ENCODE data around the gene ZNF423.

The ZNF423 gene

GRCh38 chr16:49576173-49576494 is 279.8 kb downstream of the ZNF423 start:
- H3F3A ChIP-seq (ENCODE audit: control insufficient read depth, insufficient read depth), result no peaks in the 10 kb centered on the region
- H3K27me3 ChIP-seq (ENCODE audit: control insufficient read depth, low read length), result no peaks in the 10 kb centered on the region
- no peak overlapping the region for H3K4me2 ChIP-seq (ENCODE audit: low read length)
- H3K9me3 ChIP-seq (ENCODE audit: control insufficient read depth, insufficient read depth, low read length), result no peaks in the 10 kb centered on the region
- H3K27ac ChIP-seq (ENCODE audit: low read depth, low read length), result no peak overlapping the region
- H3K79me2 ChIP-seq (ENCODE audit: control insufficient read depth, low read length), result no peaks in the 10 kb centered on the region
- TF ChIP-seq EZH2phosphoT487 (IDR thresholded peaks at IDR 0.05; ENCODE audit: borderline replicate concordance, low read length), result no peak
- no peak for TF ChIP-seq CTCF (IDR thresholded peaks at IDR 0.05; ENCODE audit: low read depth, low read length, poor library complexity, severe bottlenecking)
- H3K9me2 ChIP-seq (replicated peaks; ENCODE audit: control insufficient read depth, low read length), result no peaks in the 10 kb centered on the region
- H4K20me1 ChIP-seq (ENCODE audit: control insufficient read depth, insufficient read depth, low read depth, low read length), result no peaks in the 10 kb centered on the region
- H3K36me3 ChIP-seq (ENCODE audit: control insufficient read depth, low read length), result no peaks in the 10 kb centered on the region
- H3K4me3 ChIP-seq (ENCODE audit: low read length), result no peak overlapping the region
- peaks cover 19% of the 10 kb centered on the region for H3K4me1 ChIP-seq (ENCODE audit: control insufficient read depth, low read length)

GRCh38 chr16:49575346-49576172 is 280.4 kb downstream of the ZNF423 start:
- Histone ChIP-seq H3K36me3 (ENCODE audit: control insufficient read depth, low read length) (no peaks in the 10 kb centered on the region), H3K79me2 (ENCODE audit: control insufficient read depth, low read length) (no peaks in the 10 kb centered on the region), H3K4me1 (ENCODE audit: control insufficient read depth, low read length) (peaks cover 19% of the 10 kb centered on the region), H3K27ac (ENCODE audit: low read depth, low read length) (no peak overlapping the region), H4K20me1 (ENCODE audit: control insufficient read depth, insufficient read depth, low read depth, low read length) (no peaks in the 10 kb centered on the region), H3K4me3 (ENCODE audit: low read length) (0 out of 2 replicates have a peak overlapping the region, but pooled peaks have one; percentile 34), H3K9me3 (ENCODE audit: control insufficient read depth, insufficient read depth, low read length) (no peaks in the 10 kb centered on the region), H3F3A (ENCODE audit: control insufficient read depth, insufficient read depth) (no peaks in the 10 kb centered on the region), H3K9me2 (replicated peaks; ENCODE audit: control insufficient read depth, low read length) (no peaks in the 10 kb centered on the region), H3K4me2 (ENCODE audit: low read length) (peak overlapping the region; percentile 53), H3K27me3 (ENCODE audit: control insufficient read depth, low read length) (no peaks in the 10 kb centered on the region)
- TF ChIP-seq CTCF (IDR thresholded peaks at IDR 0.05; ENCODE audit: low read depth, low read length, poor library complexity, severe bottlenecking) (no peak), EZH2phosphoT487 (IDR thresholded peaks at IDR 0.05; ENCODE audit: borderline replicate concordance, low read length) (no peak)

GRCh38 chr16:49574826-49575225 is 281.1 kb downstream of the ZNF423 start:
- no peaks in the 10 kb centered on the region for H4K20me1 ChIP-seq (ENCODE audit: control insufficient read depth, insufficient read depth, low read depth, low read length)
- H3K27me3 ChIP-seq (ENCODE audit: control insufficient read depth, low read length), result no peaks in the 10 kb centered on the region
- H3K9me3 ChIP-seq (ENCODE audit: control insufficient read depth, insufficient read depth, low read length), result no peaks in the 10 kb centered on the region
- H3K4me2 ChIP-seq (ENCODE audit: low read length), result peak overlapping the region; percentile 53
- peak overlapping the region; percentile 34; the same call in 1 of the 2 replicates for H3K4me3 ChIP-seq (ENCODE audit: low read length)
- no peaks in the 10 kb centered on the region for H3K36me3 ChIP-seq (ENCODE audit: control insufficient read depth, low read length)
- peaks cover 19% of the 10 kb centered on the region for H3K4me1 ChIP-seq (ENCODE audit: control insufficient read depth, low read length)
- TF ChIP-seq CTCF (IDR thresholded peaks at IDR 0.05; ENCODE audit: low read depth, low read length, poor library complexity, severe bottlenecking), result no peak
- TF ChIP-seq EZH2phosphoT487 (IDR thresholded peaks at IDR 0.05; ENCODE audit: borderline replicate concordance, low read length), result no peak
- H3F3A ChIP-seq (ENCODE audit: control insufficient read depth, insufficient read depth), result no peaks in the 10 kb centered on the region
- no peaks in the 10 kb centered on the region for H3K79me2 ChIP-seq (ENCODE audit: control insufficient read depth, low read length)
- no peaks in the 10 kb centered on the region for H3K9me2 ChIP-seq (replicated peaks; ENCODE audit: control insufficient read depth, low read length)
- no peak overlapping the region for H3K27ac ChIP-seq (ENCODE audit: low read depth, low read length)

Measured in DOHH2 (cell line).